Nephron (organoid): ENCODE measurements around the gene GABRG3.
"Not testable (repeated sequence)": the region's sequence is repeated elsewhere in the genome, so short reads cannot be mapped to it uniquely, and the experiment has no call there.

Source experiments
- H3K27ac Mint-ChIP-seq, 3 experiments: 2 replicates each; pipeline ENCODE4 v1.8.0; 2020; ENCODE audit warnings: mixed read lengths in 3 of 3, mild to moderate bottlenecking in 2 of 3, moderate library complexity in 1 of 3
- H3K27me3 Mint-ChIP-seq: 2 replicates; pipeline ENCODE4 v1.8.0; 2021; ENCODE audit warnings: low read depth, mild to moderate bottlenecking, moderate library complexity, mixed read lengths
- H3K36me3 Mint-ChIP-seq: 2 replicates; pipeline ENCODE4 v1.8.0; 2020; ENCODE audit warnings: low read depth, mixed read lengths
- H3K4me1 Mint-ChIP-seq: 2 replicates; pipeline ENCODE4 v1.8.0; 2020; ENCODE audit warnings: mixed read lengths
- H3K4me3 Mint-ChIP-seq, 3 experiments: 2 replicates each; pipeline ENCODE4 v1.8.0; 2020; ENCODE audit warnings: mild to moderate bottlenecking in 3 of 3, mixed read lengths in 3 of 3, moderate library complexity in 2 of 3
- H3K9me3 Mint-ChIP-seq: 2 replicates; pipeline ENCODE4 v1.8.0; 2020; ENCODE audit warnings: mixed read lengths
- CTCF ChIP-seq, 3 experiments: fragments of 200-600 bp; sonication (generic); IDR thresholded peaks; one replicate each; pipeline ENCODE4 v1.5.0; 2021; ENCODE audit warnings: antibody characterized with exemption in 3 of 3; ENCODE audit not compliant: unreplicated experiment in 3 of 3

The GABRG3 gene

GRCh38 chr15:27175472-27176153, 204.6 kb downstream of the GABRG3 start:
- Mint-ChIP-seq H3K27ac (no peak overlapping the region), H3K4me3 (no peak overlapping the region), H3K36me3 (no peaks in the 10 kb centered on the region), H3K9me3 (peaks cover 13% of the 10 kb centered on the region), H3K27me3 (no peaks in the 10 kb centered on the region), H3K4me1 (no peaks in the 10 kb centered on the region)
- no peak for TF ChIP-seq CTCF (IDR thresholded peaks at IDR 0.05; ENCODE audit: unreplicated experiment in 3 of 3)

- no peak overlapping the region for H3K27ac Mint-ChIP-seq
- H3K9me3 Mint-ChIP-seq, result peaks cover 13% of the 10 kb centered on the region
- H3K36me3 Mint-ChIP-seq, result no peaks in the 10 kb centered on the region
- H3K27me3 Mint-ChIP-seq, result no peaks in the 10 kb centered on the region
- no peaks in the 10 kb centered on the region for H3K4me1 Mint-ChIP-seq
- TF ChIP-seq CTCF (IDR thresholded peaks at IDR 0.05; ENCODE audit: unreplicated experiment in 3 of 3), result no peak
- H3K4me3 Mint-ChIP-seq, result no peak overlapping the region
Measured at GRCh38 chr15:27176785-27177406, 205.9 kb downstream of the GABRG3 start.

GRCh38 chr15:27179789-27180188, 208.8 kb downstream of the GABRG3 start:
- no peaks in the 10 kb centered on the region for H3K4me1 Mint-ChIP-seq
- peaks cover 13% of the 10 kb centered on the region for H3K9me3 Mint-ChIP-seq
- H3K4me3 Mint-ChIP-seq, result no peak overlapping the region
- TF ChIP-seq CTCF (IDR thresholded peaks at IDR 0.05; ENCODE audit: unreplicated experiment in 3 of 3), result no peak
- H3K27ac Mint-ChIP-seq, result no peak overlapping the region
- no peaks in the 10 kb centered on the region for H3K27me3 Mint-ChIP-seq
- no peaks in the 10 kb centered on the region for H3K36me3 Mint-ChIP-seq

- Mint-ChIP-seq H3K9me3 (peaks cover 11% of the 10 kb centered on the region), H3K4me3 (no peak overlapping the region), H3K4me1 (no peaks in the 10 kb centered on the region), H3K27ac (no peak overlapping the region), H3K36me3 (no peaks in the 10 kb centered on the region), H3K27me3 (no peaks in the 10 kb centered on the region)
- no peak for TF ChIP-seq CTCF (IDR thresholded peaks at IDR 0.05; ENCODE audit: unreplicated experiment in 3 of 3)
Measured at GRCh38 chr15:27182561-27183110, 211.7 kb downstream of the GABRG3 start.

- Mint-ChIP-seq H3K36me3 (no peaks in the 10 kb centered on the region), H3K27ac (no peak overlapping the region), H3K9me3 (peaks cover 10% of the 10 kb centered on the region), H3K27me3 (no peaks in the 10 kb centered on the region), H3K4me3 (no peak overlapping the region), H3K4me1 (no peaks in the 10 kb centered on the region)
- no peak for TF ChIP-seq CTCF (IDR thresholded peaks at IDR 0.05; ENCODE audit: unreplicated experiment in 3 of 3)
Measured at GRCh38 chr15:27183201-27183600, 212.2 kb downstream of the GABRG3 start.

GRCh38 chr15:27191515-27191914, 220.5 kb downstream of the GABRG3 start:
- H3K4me3 Mint-ChIP-seq, H3K27me3 Mint-ChIP-seq, H3K27ac Mint-ChIP-seq, H3K4me1 Mint-ChIP-seq, H3K36me3 Mint-ChIP-seq: not testable (repeated sequence)
- H3K9me3 Mint-ChIP-seq, result peaks cover 39% of the 10 kb centered on the region
